Neural cell (in vitro differentiated cells): Measurements from ENCODE around the gene DNAJC5G.

Experiments
- CTCF ChIP-seq: fragments of 450-650 bp; IDR thresholded peaks from 2 replicates; pipeline ENCODE4 v1.5.1; 2014; ENCODE audit warnings: antibody characterized with exemption, mild to moderate bottlenecking, moderate library complexity; ENCODE audit not compliant: poor library complexity, severe bottlenecking
- EZH2 ChIP-seq: fragments of 200-600, 300-800 bp; shearing (Covaris generic), sonication (generic); IDR thresholded peaks from 2 replicates; pipeline ENCODE4 v1.6.1; 2014; ENCODE audit warnings: antibody characterized with exemption, low read length, borderline replicate concordance, mild to moderate bottlenecking; ENCODE audit not compliant: insufficient read depth, poor library complexity, severe bottlenecking
- MXI1 ChIP-seq: fragments of 450-650 bp; conservative IDR thresholded peaks from 2 replicates; pipeline ENCODE4 v1.6.1; 2014; ENCODE audit warnings: antibody characterized with exemption, mild to moderate bottlenecking; ENCODE audit not compliant: poor library complexity, severe bottlenecking
- POLR2AphosphoS5 ChIP-seq: IDR thresholded peaks from 2 replicates; pipeline ENCODE4 v1.6.1; 2012
- SMC3 ChIP-seq: fragments of 450-650 bp; conservative IDR thresholded peaks from 2 replicates; pipeline ENCODE4 v1.6.1; 2014; ENCODE audit warnings: antibody characterized with exemption, mild to moderate bottlenecking, moderate library complexity; ENCODE audit not compliant: poor library complexity
- TAF1 ChIP-seq: IDR thresholded peaks from 2 replicates; pipeline ENCODE4 v1.6.1; 2012; ENCODE audit warnings: low read depth

GRCh38 chr2:27313882-27314645 lies 38.8 kb downstream of the DNAJC5G start:
- TF ChIP-seq CTCF (no peak), MXI1 (no peak), EZH2 (no peak), TAF1 (no peak), POLR2AphosphoS5 (no peak), SMC3 (no peak)
